ENCODE data around the gene RAMP3. TPM values are rescaled to one million over a fixed set of nuclear protein-coding genes. Genes with fewer than 3 reads are reported as not detected.

Gene RAMP3
- total and polyA plus RNA-seq, 9 of the 15 experiments (the other 6 are each of a cell fraction or from before 2014, with no cell fraction given), result not detected

DNA sequence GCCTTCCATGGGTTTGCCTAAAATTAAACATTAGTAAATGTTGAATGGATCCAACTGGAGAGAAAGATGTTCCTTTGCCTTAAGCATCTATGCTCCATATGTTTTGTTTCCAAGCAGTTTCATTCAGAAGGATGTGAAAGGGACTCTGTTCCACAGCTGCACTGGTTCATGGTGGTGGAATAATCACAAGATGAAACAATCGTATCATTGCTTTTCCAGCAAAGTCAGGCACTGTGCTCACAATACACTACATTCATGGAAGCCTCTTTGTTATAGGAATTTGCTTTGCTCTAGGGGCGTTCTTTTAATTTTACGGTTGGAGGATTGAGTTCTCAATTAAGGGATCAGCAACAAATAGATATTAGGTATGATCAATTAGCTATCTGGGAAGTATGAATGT lies 33.8 kb downstream of the RAMP3 start:
- Histone ChIP-seq H3K4me3 (no peak overlapping the region), H3K4me1 (replicated peaks in 1 of 2; ENCODE audit: control insufficient read depth in 2 of 2, insufficient read depth in 2 of 2, low read length in 2 of 2) (0 out of 5 replicates have a peak, but pooled peaks cover 0 to 3% of the 10 kb centered on the region in 2 experiments), H3K79me2 (ENCODE audit: control insufficient read depth, insufficient read depth, low read length) (no peaks in the 10 kb centered on the region), H2AFZ (ENCODE audit: low read depth, low read length) (no peak overlapping the region), H3K27ac (ENCODE audit: extremely low read depth, low read depth, low read length) (no peak overlapping the region), H4K20me1 (replicated peaks; ENCODE audit: control insufficient read depth, insufficient read depth, low read length) (0 out of 2 replicates have a peak, but pooled peaks cover 5% of the 10 kb centered on the region), H3K27me3 (ENCODE audit: control insufficient read depth in 2 of 2, insufficient read depth in 2 of 2, low read length in 2 of 2) (peaks cover 18 to 66% of the 10 kb centered on the region in 2 experiments), H3K36me3 (ENCODE audit: control insufficient read depth, insufficient read depth, low read length) (no peaks in the 10 kb centered on the region), H3K9ac (ENCODE audit: insufficient read depth in 1 of 2, low read depth in 2 of 2, low read length in 2 of 2) (no peak overlapping the region), H3K9me1 (ENCODE audit: control insufficient read depth, insufficient read depth, low read length) (no peaks in the 10 kb centered on the region), H3K4me2 (ENCODE audit: insufficient read depth, low read length) (no peak overlapping the region), H3K9me3 (replicated peaks; ENCODE audit: control insufficient read depth, insufficient read depth, low read depth, low read length) (no peaks in the 10 kb centered on the region)
- WGBS (ENCODE audit: insufficient coverage, low coverage, missing lambda C conversion rate), result 6% methylated on average over 3 of the region's 3 CpGs
- no TSS peak for BruUV-seq (replicated peaks)
- FAIRE-seq, result no peak
- no peak for TF ChIP-seq PHTF2 (CRISPR knock-in tag; IDR thresholded peaks at IDR 0.05)
- TF ChIP-seq RB1 (IDR thresholded peaks at IDR 0.05; ENCODE audit: low read depth), result no peak
- TF ChIP-seq, protein P1, sequence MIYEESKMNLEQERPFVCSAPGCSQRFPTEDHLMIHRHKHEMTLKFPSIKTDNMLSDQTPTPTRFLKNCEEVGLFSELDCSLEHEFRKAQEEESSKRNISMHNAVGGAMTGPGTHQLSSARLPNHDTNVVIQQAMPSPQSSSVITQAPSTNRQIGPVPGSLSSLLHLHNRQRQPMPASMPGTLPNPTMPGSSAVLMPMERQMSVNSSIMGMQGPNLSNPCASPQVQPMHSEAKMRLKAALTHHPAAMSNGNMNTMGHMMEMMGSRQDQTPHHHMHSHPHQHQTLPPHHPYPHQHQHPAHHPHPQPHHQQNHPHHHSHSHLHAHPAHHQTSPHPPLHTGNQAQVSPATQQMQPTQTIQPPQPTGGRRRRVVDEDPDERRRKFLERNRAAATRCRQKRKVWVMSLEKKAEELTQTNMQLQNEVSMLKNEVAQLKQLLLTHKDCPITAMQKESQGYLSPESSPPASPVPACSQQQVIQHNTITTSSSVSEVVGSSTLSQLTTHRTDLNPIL (CRISPR knock-in tag; IDR thresholded peaks at IDR 0.05), result no peak
- TF ChIP-seq, protein P2, sequence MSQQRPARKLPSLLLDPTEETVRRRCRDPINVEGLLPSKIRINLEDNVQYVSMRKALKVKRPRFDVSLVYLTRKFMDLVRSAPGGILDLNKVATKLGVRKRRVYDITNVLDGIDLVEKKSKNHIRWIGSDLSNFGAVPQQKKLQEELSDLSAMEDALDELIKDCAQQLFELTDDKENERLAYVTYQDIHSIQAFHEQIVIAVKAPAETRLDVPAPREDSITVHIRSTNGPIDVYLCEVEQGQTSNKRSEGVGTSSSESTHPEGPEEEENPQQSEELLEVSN (IDR thresholded peaks at IDR 0.05; ENCODE audit: borderline replicate concordance in 1 of 2, extremely low read depth in 1 of 2, insufficient read depth in 1 of 2, insufficient read length in 1 of 2, low read depth in 1 of 2, low read length in 1 of 2, poor library complexity in 1 of 2, severe bottlenecking in 1 of 2), result no peak
- no peak for TF ChIP-seq ZC3H11A (IDR thresholded peaks at IDR 0.05; ENCODE audit: low read depth, low read length)
- TF ChIP-seq C11orf30 (IDR thresholded peaks at IDR 0.05; ENCODE audit: low read depth), result no peak
- intact Hi-C loops (cut with micrococcal nuclease) (no loop called here), in situ Hi-C loops (cut with MboI) (no loop called here)
- ChIA-PET CTCF (ENCODE audit: low intra/inter-chr PET ratio) (no interaction called here), POLR2A (no interaction called here)
- ATAC-seq, result no peak
- DNase-seq (ENCODE audit: extremely low read depth in 1 of 4, low spot score in 3 of 4), result no peak
